Fibroblast of gingiva (primary cell): ENCODE measurements around the gene ABCA7.
A peak's percentile ranks its signal among the peaks of the same experiment; 100 is the strongest.
"Not testable (repeated sequence)": the region's sequence is repeated elsewhere in the genome, so short reads cannot be mapped to it uniquely, and the experiment has no call there.

Experiments
- DNase-seq: peaks from one replicate; pipeline ENCODE4 v3.0.0-alpha.2; 2011; ENCODE audit warnings: low read depth

ABCA7 gene

DNA sequence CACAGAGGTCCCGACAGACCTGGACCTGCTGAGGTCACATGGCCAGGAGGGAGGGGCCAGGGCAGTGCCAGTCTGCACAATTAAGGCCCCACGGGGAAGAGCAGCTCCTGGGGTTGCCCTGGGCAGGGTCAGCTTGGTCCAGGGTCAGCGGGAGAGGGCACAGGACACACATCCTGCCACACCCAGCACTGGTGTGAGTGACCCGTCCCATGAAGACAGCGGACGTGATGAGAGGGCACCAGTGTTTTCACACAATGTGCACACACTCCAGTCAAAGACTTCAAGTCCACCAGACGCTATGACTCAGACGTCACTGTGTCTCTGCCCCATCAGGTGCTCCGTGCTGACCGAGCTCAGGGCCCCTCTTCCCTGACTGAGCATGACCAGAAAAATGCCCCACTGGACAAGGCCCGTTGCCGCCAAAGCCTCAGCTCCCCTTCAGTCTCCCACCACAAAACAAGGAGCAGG, 23.2 kb upstream of the ABCA7 start:
- DNase-seq: peak; percentile 49

DNA sequence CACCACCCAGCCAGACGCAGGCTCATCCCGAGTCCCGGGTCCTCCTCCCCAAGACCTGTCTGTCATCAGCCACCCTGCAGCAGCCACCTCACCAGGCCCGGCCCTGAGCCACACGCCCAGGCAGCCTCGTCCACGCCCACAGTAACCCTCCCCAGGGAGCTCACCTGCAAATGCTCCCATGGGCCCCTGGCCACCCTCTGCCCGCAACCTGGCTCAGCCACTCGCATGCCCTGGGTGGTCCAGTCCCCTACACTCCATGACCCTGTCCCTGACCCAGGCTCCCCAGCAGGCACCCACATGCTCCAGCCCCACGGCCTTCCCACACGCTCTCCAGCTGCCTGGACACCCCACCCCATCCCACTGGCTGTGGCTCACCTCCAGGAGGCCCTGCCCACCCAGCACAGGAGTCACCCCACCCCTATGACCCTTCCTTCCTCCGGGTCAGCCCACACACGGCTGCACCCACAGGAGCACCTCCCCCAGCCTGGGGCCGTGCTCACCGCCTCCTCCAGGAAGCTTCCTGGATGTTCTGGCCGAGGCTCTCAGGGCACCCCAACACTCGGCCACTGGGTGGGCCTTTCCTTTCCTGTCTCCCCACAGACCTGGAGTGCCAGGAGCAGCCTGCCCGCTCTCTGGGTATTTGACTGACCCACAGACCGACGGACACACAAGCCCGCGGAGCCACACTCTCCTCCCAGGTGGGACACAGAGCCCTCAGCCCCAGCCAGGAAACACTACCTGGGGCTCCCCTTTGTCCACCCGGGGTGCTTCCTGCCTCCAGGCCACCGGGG, 22.6 kb upstream of the ABCA7 start:
- no peak for DNase-seq

DNA sequence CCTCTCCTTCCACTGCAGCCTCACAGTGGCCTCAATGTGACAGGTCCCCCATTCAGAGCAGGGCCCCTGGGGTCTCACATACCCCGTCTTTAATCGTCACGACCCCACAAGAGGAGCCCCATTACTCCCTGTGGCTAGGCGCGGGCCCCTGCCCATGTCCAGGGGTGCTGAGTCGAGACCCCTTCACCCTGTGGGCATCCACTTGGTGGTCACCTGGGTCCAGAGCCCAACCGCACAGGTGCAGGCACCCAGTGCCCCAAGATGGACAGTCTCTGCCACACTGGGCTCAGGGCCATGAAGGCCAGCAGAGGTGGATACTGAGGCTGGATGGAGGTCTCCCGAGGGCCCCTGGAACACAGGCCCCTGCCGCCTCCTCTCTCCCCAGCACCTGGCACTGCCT, 22.0 kb upstream of the ABCA7 start:
- DNase-seq: no peak

DNA sequence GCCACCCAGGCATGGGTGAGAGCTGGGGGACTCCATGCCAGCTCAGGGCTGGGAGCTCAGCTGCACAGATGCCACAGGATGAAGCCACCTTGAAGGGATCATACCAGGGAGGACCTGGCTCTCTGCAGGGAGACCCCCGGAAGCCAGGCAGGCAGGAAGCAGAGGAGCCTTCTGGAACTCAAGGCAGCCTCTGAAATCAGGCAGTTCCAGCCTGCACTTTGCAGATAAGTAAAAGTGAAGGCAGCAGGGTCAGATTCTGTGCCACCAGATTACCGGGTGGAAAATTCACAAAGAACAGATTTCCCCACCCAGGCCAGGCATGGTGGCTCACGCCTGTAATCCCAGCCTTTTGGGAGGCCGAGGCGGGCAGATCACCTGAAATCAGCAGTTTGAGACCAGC, 21.5 kb upstream of the ABCA7 start:
- DNase-seq: no peak

DNA sequence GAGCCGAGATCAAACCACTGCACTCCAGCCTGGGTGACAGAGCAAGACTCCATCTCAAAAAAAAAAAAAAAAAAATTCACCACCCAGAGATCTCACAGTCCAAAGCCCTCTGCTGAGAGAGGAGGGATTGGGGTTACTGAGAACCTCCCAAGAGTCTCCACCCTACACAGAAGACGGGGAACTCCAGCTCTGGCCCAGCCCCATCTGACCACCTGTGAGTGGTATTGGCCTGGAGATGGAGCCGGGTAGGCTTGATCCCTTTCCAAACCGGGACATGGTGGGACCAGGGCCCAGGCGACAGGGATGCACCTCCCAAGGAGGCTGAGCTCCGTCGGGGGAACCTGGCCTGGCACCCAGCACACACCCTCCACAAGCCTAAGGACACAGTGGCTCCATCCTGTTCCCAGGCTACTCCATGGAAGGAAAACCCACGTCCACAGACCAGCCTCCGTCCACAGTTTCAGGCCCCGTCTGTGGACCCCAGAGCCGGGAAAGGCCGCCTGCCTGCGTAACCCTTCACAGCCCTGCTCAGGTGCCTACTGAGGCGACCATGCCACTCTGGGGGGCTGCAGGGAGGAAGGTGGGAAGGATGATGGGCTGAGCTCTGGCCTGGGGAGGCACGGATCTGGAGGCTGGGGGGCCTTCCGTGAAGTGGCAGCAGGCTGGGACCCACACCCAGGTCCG, 20.8 kb upstream of the ABCA7 start:
- DNase-seq: no peak

DNA sequence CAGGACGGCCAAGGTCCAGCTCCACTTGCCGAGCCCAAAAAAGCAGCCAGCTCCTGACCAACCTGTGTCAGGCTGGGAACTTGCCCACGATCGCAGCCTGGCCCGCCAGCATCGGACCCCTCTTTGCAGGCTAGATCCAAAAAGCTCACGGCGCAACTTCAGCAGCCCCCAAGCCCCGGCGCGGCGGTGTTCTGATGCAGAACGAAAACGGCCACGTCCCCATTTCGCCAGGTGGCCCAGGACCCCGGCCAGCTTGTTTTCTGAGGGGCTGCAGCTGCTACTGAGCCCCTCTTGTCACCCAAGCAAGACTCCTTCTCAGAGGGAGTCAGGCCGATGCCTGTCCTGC, 20.3 kb upstream of the ABCA7 start:
- no peak for DNase-seq

DNA sequence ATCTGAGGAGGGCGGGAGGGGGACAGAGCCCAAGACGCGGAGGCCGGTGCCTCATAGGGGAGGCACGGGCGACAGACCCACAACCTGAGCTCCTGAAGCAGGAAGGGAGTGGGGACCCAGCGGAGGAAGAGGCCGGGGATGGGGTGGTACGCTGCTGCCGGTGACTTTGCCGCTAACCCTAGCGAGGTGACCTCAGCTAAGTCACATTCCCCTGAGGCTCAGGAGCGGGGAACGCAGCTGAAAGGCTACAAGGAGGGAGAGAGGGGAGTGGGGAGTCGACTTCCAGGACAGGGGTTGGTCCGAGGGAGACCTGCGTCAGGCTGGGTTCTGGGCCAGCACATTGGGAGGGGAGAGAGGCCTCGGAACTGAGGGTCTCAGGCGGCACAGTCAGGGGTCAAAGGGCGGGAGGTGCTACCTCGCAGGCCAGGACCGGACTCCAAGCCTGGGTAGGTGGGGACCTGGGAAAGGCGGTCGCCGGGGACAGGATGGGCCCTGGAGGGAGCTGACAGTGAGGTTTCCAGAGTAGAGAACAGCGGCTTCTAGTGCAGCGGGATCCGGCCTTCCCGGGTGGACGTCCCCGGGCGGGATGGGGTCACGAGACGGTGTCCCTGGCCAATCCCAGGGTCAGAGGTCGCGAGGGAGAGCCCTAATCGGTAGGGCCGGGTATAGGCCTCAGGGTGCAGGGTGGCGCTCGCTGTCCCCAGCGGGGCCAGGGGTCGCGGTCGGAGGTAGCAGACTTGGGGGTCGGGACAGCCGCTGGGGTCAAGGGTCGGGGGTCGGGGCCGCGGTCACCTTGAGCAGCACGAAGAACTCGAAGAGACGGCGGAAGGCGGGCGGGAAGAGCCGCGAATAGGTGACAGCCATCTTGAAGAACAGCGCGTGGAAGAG, 19.7 kb upstream of the ABCA7 start:
- no peak for DNase-seq

DNA sequence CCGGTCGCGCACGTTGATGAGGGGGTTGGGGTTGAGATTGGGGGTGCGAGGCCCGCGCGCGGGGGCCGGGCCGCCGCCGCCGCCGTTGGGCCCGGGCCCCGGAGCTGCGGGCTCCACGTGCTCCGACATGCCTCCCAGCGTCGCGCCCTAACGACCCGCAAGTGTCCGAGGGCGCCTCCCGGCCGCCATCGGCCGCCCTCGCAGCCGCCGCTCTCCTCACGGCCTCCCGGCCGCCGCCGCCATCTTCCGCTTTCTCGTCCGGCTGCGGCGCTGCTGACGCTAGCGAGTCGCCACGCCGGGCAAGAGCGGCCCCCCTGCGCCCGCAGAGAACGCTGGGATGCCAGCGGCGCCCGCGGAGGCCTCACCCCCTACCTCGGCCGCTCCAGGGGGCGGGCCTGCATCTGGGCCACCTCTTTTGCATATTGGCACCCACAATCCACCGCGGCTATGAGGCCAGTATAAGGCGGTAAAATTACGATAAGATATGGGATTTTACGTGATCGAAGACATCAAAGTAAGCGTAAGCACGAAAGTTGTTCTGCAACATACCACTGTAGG, 19.0 kb upstream of the ABCA7 start, which contains the start of gene TMEM259:
TSS of gene TMEM259 (minus strand) at position 256 of the 558 bp plus-strand sequence. CDS start at position 129, 127 bp downstream.
- peak; percentile 98 for DNase-seq

DNA sequence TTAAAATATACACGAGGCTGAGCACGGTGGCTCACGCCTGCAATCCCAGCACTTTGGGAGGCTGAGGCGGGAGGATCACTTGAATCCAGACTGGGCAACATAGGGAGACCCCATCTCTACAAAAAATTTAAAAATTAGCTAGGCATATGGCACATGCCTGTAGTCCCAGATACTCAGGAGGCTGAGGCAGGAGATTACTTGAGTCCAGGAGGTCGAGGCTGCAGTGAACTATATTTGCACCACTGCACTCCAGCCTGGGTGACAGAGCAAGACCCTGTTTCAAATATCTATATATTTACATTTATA, 16.1 kb upstream of the ABCA7 start:
- DNase-seq: not testable (repeated sequence)

DNA sequence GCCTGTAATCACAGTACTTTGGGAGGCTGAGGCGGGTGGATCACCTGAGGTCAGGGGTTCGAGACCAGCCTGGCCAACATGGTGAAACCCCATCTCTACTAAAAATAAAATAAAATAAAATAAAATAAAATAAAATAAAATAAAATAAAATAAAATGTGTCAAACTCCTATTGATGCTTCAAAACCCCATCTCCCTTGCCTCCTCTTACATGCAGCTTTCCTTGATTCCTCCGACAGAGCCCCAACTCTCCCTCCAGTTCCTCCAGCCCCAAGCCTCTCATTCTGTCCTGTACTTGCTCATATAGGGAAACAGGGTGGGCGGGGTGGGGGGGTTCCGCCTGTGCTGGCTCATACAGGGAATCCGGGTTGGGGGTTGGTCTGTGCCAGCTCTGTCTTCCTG, 14.8 kb upstream of the ABCA7 start:
- not testable (repeated sequence) for DNase-seq

DNA sequence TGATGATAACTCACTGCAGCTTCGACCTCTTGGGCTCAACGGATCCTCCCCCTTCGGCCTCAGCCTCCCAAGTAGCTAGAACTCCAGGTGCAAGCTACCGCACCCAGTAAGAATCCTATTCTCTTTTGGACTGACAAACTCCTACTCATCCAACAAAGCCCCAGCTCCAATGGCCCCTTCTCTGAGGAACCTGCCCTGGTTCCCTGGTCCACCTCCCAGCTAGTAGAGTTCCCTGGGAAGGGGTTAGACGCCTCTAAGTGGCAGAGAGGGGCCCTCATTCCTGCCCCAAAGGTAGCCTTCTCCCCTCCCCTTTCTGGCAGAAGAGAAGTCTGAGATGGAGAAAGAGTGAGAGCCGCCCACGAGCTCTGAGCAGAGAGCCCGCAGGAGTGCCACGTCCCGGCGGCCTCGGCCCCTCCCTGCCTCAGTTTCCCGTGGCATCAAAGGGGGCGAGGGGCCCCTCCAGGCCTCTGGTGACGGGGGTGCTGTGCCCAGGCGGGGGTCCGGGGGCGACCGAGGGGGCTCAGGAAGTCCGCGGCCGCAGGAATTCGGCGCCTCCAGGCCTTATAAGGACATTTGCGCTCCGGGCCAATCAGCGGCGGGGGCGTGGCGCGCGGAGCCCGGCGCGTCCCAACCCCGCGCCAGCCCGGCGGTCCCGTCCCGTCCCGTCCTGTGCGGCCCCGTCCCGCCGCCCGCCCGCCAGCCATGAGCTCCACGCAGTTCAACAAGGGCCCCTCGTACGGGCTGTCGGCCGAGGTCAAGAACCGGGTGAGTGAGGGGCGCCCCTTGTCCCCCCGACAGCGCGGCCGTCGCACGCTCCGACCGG, 13.7 kb upstream of the ABCA7 start, which contains the start of gene CNN2:
TSS of gene CNN2 (plus strand) at position 649 of the 823 bp plus-strand sequence. CDS start at position 703, 54 bp downstream.
- DNase-seq: peak; percentile 73

DNA sequence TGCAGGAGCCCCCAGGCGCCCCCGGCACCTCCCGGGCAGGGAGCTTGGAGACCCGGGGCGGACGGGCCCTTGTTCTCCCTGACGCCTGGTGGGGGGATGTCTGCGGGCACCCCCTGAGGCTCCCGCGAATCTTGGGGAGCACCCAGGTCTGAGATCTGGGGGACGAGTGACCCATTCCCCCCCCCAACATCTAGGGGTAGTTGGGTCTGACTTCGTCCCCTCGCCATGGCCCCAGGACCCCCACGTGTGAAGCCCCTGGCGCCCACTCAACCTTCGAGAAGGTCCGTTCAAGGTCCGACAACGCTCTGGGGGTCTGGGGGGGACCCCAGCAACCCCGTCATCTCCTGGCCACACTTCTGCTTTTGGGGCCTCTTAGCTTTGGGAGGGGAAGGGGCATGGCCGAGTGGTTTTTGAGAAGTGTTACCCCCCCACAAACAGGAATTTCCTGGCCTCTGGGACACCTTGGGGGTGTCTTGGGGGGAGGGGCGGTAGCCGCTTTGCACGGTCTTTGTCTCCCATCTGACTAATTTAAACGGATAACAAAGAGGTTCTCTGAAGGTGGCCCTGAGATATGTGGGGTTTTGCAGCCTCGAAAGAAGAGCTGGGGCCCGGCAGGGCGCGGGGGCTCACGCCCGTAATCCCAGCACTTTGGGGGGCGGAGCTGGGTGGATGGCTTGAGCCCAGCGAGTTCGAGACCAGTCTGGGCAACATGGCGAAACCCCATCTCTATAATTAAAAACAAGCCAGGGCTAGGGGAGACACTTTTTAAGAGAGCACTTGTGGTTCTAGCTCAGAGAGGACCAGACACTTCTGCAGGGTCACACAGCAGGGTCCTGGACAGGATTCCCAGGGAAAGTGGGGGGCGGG, 12.9 kb upstream of the ABCA7 start:
- peak; percentile 35 for DNase-seq

DNA sequence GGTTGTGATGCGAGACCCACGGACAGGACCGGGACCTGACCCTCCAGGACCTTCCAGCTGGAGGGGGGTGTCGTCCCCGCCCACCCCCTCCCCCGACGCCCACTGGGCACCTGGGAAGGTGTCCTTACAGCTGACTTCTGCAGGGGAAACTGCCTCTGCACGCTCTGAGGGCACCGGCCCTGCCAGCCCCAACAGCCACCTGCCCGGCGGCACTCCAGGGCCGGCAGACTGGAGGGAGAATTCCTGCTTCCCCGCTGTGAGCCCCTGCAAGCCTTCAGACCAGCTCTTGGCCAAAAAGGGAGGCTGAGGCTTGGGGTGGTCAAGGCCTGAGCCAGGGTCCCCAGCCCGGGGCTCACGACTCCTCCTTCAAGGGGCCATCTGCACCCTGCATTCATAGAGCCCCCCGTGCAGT, 12.3 kb upstream of the ABCA7 start:
- no peak for DNase-seq

DNA sequence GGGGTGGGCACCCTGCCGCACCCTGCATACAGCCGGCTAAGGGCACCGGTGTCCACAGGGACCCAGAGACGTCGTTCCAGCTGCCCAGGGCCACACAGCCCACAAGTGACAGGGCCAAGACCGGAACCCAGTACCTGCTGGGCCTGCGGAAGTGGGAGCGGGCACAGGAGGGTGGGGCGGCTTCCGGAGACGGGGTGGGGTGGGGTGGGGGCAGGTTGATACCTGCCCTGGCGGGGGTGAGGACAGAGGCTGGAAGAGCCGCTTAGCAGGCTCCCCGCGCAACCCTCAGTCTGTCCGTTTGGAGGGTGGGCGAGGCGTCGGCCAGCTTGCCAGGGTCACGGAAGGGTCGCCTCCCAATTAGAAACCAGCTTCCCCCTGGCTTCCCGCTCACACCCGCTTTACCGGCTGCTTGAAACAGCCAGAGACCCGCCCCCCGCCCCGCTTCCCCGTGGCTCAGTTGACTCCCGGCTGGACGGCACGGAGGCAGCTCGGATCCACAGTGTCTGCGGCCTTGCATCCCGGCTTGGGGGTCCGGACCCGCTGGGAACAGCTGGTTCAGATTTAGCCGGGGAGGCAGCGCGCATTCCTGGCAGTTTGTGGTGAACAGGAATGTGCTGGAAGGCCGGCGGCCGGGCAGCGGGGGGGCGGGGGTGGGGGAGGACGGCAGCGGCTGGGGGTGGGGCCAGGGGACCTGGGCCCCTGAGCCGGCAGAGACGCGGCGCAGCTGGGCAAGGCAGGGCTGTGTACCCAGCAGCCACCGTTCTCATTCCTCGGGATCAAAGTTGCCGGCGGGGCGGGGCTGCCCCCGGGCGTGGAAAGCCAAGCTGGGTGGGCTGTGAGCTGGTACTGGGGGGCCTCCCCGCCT, 11.6 kb upstream of the ABCA7 start:
- peak; percentile 97 for DNase-seq

DNA sequence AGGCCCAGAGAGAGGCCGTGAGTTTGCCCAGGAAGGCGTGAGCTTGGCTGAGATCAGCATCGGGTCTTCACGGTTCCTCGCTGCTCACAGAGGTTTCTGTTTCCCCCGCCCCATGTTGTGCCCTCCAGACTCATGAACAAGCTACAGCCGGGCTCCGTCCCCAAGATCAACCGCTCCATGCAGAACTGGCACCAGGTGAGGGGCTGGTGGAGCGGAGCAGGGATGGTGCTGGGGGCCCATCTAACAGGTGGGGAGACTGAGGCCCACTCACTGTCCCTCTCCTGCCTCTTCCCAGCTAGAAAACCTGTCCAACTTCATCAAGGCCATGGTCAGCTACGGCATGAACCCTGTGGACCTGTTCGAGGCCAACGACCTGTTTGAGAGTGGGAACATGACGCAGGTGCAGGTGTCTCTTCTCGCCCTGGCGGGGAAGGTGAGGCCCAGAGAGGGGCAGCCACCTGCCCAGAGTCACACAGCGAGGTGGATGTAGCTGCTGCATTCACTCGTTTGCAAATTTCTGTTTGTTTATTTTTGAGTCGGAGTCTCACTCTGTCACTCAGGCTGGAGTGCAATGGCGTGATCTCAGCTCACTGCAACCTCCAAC, 7.5 kb upstream of the ABCA7 start:
- DNase-seq: no peak

DNA sequence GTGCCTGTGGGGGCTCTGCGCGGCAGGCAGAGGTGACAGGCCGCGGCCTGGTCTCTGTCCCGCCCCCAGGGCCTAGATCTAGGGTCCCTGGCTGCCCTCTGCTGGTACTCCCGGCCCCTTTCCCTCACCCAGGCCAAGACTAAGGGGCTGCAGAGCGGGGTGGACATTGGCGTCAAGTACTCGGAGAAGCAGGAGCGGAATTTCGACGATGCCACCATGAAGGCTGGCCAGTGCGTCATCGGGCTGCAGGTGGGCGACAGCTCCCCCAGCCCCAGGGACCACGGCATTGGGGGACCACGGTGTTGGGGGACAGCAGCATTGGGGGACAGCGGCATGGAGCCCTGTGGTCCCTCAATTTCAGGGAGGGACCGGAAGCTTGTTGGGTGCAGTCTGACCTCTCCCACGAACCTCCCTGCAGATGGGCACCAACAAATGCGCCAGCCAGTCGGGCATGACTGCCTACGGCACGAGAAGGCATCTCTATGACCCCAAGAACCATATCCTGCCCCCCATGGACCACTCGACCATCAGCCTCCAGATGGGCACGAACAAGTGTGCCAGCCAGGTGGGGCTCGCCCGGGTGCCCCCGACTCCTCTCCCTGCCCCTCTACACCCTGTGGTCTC, 3.8 kb upstream of the ABCA7 start:
- DNase-seq: no peak

DNA sequence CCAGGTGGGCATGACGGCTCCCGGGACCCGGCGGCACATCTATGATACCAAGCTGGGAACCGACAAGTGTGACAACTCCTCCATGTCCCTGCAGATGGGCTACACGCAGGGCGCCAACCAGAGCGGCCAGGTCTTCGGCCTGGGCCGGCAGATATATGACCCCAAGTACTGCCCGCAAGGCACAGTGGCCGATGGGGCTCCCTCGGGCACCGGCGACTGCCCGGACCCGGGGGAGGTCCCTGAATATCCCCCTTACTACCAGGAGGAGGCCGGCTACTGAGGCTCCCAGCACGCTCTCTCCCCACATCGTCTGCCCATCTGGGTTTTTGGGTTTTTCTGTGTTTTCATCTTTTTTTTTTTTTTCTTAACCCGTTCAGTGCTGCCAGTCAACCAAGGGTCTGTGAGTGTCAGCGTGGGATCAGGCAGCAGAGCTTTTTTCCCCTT, 2.3 kb upstream of the ABCA7 start:
- DNase-seq: no peak

DNA sequence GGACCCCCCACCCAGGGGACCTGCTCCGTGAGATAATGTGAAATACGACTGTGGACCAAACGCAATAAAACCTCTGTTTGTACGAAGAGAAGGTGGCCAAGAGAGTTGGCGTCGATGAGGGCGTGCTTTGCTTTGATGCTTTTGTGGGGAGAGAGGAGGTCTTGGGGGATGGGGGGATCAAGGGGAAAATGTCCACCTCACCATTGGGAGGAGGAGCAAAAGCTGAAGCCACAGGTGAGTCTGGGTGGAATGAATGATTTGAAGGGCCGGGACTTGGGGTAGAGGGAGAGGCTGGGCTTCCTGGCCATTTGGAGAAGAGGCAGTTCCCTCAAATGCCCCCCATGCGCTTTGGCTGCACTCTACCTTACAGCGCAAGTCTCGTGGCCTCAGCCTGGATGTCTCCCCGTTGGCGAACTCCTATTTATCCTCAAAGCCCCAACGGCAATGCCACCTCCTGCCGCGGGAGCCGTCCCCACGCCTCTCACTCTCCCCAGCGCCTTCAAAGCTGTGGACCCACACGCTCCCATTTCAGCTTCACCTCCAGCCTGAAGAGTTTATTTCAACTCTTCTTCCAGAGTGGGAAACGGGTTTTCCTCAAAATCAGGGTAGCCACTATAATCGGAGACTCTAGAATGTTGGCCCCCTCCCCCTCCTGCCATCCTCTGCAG, 795 bp upstream of the ABCA7 start:
- DNase-seq: peak; percentile 37
